Activated CD4-positive, alpha-beta T cell treated with anti-CD3 and anti-CD28 coated beads, Interleukin-2, Interleukin-4, amounts not matched to agents 100 ng/mL and 50 ng/mL, durations not matched to agents 16 hours and 8 hours (primary cell): ENCODE results near the gene GYS1.
"Not testable (repeated sequence)": the region's sequence is repeated elsewhere in the genome, so short reads cannot be mapped to it uniquely, and the experiment has no call there.

Source experiments
- DNase-seq: peaks from one replicate; pipeline ENCODE4 v3.0.0-alpha.2; 2020; ENCODE audit warnings: low spot score

The GYS1 gene

DNA sequence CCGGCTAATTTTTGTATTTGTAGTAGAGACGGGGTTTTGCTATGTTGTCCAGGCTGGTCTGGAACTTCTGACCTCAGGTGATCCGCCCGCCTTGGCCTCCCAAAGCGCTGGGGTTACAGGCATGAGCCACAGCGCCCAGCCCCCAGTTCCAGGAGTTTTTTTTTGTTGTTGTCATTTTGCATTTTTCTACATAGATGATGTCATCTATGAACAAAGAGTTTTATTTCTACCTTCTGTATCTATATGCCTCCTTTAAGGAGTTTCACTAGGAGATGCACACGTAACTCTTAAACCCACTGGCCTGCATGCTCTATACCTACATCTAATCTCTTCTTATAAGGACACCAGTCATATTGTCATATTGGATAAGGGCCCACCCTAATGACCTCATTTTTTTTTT is 54.9 kb downstream of the GYS1 start:
- DNase-seq: no peak

DNA sequence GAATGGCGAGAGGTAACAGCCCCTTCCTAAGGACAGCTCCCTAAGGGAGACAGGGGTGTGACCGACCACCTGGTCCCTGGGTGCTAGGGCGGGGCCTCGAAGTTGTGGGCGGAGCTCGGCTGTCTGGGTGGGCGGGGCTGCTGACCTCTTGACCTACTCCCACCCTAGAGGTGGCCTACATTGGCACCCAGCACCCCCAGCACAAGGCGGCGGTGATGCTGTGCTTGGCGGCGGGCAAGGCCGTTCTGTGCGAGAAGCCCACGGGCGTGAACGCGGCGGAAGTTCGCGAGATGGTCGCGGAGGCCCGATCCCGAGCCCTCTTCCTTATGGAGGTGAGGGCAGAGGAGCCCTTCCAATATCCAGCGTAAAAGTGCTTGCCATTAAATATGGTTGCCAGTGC is 57.2 kb downstream of the GYS1 start:
- no peak for DNase-seq

DNA sequence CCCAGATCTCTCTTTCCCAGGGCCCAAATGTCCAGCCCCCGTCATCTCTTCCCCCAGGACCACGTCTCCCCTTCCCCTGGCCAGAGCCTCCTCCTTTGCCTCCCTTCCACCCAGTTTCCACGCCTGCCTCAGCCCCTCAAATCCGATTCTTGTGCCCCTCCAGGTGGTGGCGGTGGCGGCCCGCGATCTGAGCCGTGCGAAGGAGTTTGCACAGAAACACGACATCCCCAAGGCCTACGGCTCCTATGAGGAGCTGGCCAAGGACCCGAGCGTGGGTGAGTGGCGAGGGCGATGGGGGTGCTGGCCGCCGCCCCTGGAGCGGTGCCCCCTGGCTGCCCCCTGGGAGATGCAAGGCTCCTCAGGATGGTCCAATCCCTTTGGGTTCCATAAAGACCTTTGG is 58.3 kb downstream of the GYS1 start:
- DNase-seq: no peak

- peak; percentile 74 for DNase-seq
Measured at GRCh38 chr19:48933382-48933932, 59.7 kb downstream of the GYS1 start, which contains the start of gene DHDH. Gene DHDH, plus strand, starts transcription at chr19:48933699. Its CDS starts 23 bp downstream, at chr19:48933722.

DNA sequence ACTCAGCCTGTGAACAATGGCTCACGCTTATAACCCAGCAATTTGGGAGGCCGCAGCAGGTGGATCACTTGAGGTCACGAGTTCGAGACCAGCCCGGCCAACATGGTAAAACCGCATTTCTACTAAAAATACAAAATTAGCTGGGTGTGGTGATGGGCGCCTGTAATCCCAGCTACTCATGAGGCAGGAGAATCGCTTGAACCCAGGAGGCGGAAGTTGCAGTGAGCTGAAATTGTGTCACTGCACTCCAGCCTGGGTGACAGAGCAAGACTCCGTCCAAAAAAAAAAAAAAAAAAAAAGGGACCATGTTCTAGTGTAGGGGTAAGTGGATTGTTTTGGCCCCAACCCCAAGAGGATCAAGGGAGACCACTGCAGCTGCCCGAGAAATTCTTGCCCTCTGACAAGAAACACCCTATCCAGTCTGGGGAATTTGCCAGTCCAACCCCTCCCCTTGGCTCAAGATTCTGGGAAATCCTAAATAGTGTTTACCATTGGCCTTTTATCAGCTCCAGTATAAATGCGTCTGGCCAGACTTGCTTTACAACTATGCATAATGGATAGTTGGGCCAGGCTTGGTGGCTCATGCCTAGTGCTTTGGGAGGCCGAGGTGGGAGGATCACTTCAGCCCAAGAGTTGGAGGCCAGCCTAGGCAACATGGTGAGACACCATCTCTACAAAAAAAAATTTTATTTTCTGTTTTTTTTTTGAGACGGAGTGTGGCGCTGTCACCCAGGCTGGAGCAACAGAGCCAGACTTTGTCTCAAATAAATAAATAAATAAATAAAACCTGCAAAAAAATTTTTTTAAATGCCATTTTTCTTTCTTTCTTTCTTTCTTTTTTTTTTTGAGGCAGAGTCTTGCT is 64.7 kb downstream of the GYS1 start:
- no peak for DNase-seq

DNA sequence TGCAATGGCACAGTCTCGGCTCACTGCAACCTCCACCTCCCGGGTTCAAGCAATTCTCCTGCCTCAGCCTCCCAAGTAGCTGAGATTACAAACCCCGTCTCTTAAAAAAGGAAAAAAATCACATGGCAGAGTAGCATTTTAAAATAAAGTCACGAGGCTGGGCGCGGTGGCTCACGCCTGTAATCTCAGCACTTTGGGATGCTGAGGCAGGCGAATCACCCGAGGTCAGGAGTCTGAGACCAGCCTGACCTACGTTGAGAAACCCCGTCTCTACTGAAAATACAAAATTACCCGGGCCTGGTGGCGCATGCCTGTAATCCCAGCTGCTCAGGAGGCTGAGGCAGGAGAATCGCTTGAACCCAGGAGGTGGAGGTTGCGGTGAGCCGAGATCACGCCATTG is 65.4 kb downstream of the GYS1 start:
- not testable (repeated sequence) for DNase-seq

DNA sequence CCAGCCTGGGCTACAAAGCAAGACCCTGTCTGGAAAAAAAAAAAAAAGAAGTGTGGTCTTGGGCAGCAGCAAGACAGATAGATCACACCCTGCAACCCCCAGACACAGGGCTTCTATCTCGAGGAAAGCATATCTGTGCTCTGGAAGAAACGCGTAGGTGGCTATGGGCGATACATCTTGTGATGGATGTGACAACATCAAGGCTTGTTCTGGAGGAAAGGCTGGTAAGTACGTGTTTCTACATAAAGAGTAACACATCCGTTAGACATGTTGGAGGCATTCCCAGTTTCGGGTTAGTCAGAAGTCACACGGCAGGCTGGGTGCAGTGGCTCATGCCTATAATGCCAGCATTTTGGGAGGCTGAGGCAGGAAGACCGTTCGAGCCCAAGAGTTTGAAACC is 66.2 kb downstream of the GYS1 start:
- peak; percentile 26 for DNase-seq

DNA sequence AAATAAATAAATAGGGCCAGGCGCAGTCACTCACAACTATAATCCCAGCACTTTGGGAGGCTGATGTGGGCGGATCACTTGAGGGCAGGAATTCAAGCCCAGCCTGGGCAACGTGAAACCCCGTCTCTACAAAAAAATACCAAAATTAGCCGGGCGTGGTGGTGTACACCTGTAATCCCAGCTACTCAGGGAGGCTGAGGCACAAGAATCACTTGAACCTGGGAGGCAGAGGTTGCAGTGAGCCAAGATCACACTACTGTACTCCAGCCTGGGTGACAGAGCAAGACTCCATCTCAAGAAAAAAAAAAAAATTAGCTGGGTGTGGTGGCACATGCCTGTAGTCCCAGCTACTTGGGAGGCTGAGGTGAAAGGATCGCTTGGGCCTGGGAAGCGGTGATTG is 67.2 kb downstream of the GYS1 start:
- DNase-seq: not testable (repeated sequence)

- DNase-seq: no peak
Measured at GRCh38 chr19:48925240-48925843, 67.8 kb downstream of the GYS1 start.

DNA sequence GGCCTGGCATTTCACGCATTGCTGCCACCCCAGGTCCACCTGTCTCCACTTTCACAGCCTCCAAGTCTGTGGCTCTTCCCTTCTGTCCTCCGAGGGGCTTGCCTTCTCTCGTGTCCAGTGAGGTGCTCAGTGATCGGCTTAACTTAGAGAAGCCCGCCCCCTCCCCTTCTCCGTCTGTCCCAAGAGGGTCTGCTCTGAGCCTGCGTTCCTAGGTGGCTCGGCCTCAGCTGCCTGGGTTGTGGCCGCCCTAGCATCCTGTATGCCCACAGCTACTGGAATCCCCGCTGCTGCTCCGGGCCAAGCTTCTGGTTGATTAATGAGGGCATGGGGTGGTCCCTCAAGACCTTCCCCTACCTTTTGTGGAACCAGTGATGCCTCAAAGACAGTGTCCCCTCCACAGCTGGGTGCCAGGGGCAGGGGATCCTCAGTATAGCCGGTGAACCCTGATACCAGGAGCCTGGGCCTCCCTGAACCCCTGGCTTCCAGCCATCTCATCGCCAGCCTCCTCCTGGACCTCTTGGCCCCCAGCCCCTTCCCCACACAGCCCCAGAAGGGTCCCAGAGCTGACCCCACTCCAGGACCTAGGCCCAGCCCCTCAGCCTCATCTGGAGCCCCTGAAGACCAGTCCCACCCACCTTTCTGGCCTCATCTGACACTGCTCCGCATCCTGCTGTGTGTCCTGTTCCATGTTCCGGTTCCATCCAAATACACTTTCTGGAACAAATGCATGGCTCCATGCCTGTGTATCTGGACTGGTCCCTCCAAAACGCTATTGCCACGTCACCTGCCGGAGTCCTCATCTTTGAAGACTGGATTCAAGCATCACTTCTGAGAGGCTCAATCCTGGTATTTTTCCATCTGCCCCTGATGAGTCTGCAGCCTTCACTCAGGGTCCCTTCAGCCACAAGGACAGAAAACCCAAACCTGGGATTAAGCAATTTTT is 70.3 kb downstream of the GYS1 start:
- DNase-seq: no peak

DNA sequence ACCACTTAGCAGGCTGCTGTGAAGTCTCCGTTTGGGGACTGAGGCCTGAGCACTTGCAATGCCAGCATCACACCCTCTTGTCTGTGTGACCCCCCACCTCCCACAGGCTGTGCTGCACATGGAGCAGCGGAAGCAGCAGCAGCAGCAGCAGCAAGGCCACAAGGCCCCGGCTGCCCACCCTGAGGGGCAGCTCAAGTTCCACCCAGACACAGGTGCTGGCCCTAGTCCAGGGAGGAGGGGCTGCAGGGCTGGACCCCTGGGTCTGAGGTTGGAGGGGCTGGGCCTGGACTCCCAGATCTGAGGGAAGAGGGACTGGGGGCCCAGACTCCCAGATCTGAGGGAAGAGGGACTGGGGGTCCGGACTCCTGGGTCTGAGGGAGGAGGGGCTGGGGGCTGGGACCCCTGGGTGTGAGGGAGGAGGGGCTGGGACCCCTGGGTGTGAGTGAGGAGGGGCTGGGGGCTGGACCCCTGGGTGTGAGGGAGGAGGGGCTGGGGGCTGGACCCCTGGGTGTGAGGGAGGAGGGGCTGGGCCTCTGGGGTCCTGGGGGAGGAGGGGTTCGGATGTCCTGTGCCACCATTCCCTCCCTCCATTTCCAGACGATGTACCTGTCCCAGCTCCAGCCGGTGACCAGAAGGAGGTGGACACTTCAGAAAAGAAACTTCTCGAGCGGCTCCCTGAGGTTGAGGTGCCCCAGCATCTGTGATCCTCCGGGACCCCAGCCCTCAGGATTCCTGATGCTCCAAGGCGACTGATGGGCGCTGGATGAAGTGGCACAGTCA is 71.2 kb downstream of the GYS1 start:
- DNase-seq: no peak

GRCh38 chr19:48920949-48921348 is 72.2 kb downstream of the GYS1 start:
- DNase-seq: no peak

DNA sequence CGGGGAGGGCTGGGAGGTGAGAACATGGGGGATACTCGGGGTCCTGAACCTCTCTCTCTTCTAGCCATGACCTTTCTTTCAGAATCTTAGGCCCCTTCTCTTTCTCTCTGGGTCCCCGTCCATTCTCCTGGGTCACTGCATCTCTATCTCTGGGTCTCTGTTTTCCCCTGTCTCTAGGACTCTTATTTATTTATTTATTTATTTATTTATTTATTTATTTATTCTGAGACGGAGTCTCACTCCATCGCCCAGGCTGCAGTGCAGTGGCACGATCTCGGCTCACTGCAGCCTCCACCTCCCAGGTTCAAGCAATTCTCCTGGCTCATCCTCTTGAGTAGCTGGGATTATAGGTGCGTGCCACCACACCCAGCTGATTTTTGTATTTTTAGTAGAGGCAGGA is 73.8 kb downstream of the GYS1 start:
- DNase-seq: not testable (repeated sequence)

DNA sequence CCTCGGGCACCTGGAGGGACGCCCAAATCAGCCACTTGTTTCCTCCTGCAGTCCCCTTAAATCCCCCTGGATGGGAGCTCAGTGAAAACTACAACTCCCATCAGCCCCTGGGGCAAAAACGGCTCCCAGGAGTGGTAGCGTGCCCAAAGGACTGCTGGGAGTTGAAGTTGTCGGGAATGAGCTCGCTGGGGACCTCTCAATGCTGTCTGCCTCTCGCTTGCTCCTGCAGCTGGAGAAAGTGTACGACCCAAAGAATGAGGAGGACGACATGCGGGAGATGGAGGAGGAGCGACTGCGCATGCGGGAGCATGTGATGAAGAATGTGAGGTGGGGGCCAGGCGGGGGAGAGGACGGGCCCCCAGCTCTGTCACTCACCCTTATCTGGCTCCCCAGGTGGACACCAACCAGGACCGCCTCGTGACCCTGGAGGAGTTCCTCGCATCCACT is 74.3 kb downstream of the GYS1 start:
- no peak for DNase-seq
